Measurements from ENCODE around the gene CHD6. TPM values are rescaled to one million over a fixed set of nuclear protein-coding genes. Genes with fewer than 3 reads are reported as not detected.

The CHD6 gene
- total RNA-seq, 1 experiment from 2014 or later: 46.7 TPM

GRCh38 chr20:41623625-41624375 lies 5.6 kb upstream of the CHD6 start:
- no peak for DNase-seq (ENCODE audit: low spot score)
- no TSS peak for BruUV-seq (replicated peaks)
- CTCF ChIA-PET: no interaction called here
- POLR2A ChIA-PET (ENCODE audit: low non-redundant PET): no interaction called here
- Histone ChIP-seq H3K27ac (ENCODE audit: low read depth, low read length, poor library complexity, severe bottlenecking) (no peak overlapping the region), H3K4me3 (ENCODE audit: low read depth, low read length, poor library complexity, severe bottlenecking) (no peak overlapping the region), H3K27me3 (replicated peaks; ENCODE audit: insufficient read depth, low read depth, low read length, poor library complexity) (no peaks in the 10 kb centered on the region), H3K36me3 (ENCODE audit: insufficient read depth, low read length, poor library complexity, severe bottlenecking) (no peaks in the 10 kb centered on the region), H3K9me3 (ENCODE audit: low read depth, low read length, poor library complexity, severe bottlenecking) (no peaks in the 10 kb centered on the region), H3K4me1 (ENCODE audit: insufficient read depth, low read length, poor library complexity, severe bottlenecking) (peaks cover 5% of the 10 kb centered on the region)
- intact Hi-C loops (cut with micrococcal nuclease; ENCODE audit: unreplicated experiment): no loop called here
- TF ChIP-seq EZH2 (IDR thresholded peaks at IDR 0.05; ENCODE audit: borderline replicate concordance, low read depth, low read length, poor library complexity, severe bottlenecking): no peak

DNA sequence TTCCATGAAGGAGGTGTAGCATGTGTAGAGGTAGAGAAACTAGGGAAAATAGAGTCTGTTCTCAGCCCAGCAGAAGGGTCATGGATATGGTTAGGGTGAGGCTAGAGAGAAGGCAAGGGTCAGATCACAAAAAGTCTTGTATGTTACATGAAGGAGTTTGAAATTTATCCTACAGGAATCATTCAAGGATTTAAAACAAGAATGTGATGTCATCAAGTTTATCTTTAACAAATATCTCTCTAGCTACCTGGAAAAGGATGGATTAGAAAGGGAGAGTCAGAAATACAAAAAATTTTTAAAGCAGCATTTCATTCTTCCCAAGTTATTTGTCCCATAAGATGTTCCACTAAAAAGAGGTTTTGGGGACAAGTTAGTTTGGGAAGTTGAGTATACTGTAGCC lies 4.4 kb upstream of the CHD6 start:
- Histone ChIP-seq H3K4me3 (ENCODE audit: low read depth, low read length, poor library complexity, severe bottlenecking) (no peak overlapping the region), H3K4me1 (ENCODE audit: insufficient read depth, low read length, poor library complexity, severe bottlenecking) (peaks cover 5% of the 10 kb centered on the region), H3K27me3 (replicated peaks; ENCODE audit: insufficient read depth, low read depth, low read length, poor library complexity) (no peaks in the 10 kb centered on the region), H3K36me3 (ENCODE audit: insufficient read depth, low read length, poor library complexity, severe bottlenecking) (no peaks in the 10 kb centered on the region), H3K27ac (ENCODE audit: low read depth, low read length, poor library complexity, severe bottlenecking) (no peak overlapping the region), H3K9me3 (ENCODE audit: low read depth, low read length, poor library complexity, severe bottlenecking) (no peaks in the 10 kb centered on the region)
- DNase-seq (ENCODE audit: low spot score): no peak
- CTCF ChIA-PET: no interaction called here
- POLR2A ChIA-PET (ENCODE audit: low non-redundant PET): no interaction called here
- intact Hi-C loops (cut with micrococcal nuclease; ENCODE audit: unreplicated experiment): no loop called here
- BruUV-seq (replicated peaks): no TSS peak
- TF ChIP-seq CTCF (conservative IDR thresholded peaks at IDR 0.05; ENCODE audit: low read depth, low read length): no peak
- no peak for TF ChIP-seq EZH2 (IDR thresholded peaks at IDR 0.05; ENCODE audit: borderline replicate concordance, low read depth, low read length, poor library complexity, severe bottlenecking)

GRCh38 chr20:41621971-41622370 lies 3.8 kb upstream of the CHD6 start:
- Histone ChIP-seq H3K36me3 (ENCODE audit: insufficient read depth, low read length, poor library complexity, severe bottlenecking) (no peaks in the 10 kb centered on the region), H3K9me3 (ENCODE audit: low read depth, low read length, poor library complexity, severe bottlenecking) (no peaks in the 10 kb centered on the region), H3K4me1 (ENCODE audit: insufficient read depth, low read length, poor library complexity, severe bottlenecking) (peaks cover 7% of the 10 kb centered on the region), H3K27me3 (replicated peaks; ENCODE audit: insufficient read depth, low read depth, low read length, poor library complexity) (no peaks in the 10 kb centered on the region), H3K27ac (ENCODE audit: low read depth, low read length, poor library complexity, severe bottlenecking) (no peak overlapping the region), H3K4me3 (ENCODE audit: low read depth, low read length, poor library complexity, severe bottlenecking) (no peak overlapping the region)
- DNase-seq (ENCODE audit: low spot score): no peak
- no peak for TF ChIP-seq EZH2 (IDR thresholded peaks at IDR 0.05; ENCODE audit: borderline replicate concordance, low read depth, low read length, poor library complexity, severe bottlenecking)
- TF ChIP-seq CTCF (conservative IDR thresholded peaks at IDR 0.05; ENCODE audit: low read depth, low read length): no peak
- BruUV-seq (replicated peaks): no TSS peak
- intact Hi-C loops (cut with micrococcal nuclease; ENCODE audit: unreplicated experiment): no loop called here
- CTCF ChIA-PET: no interaction called here
- POLR2A ChIA-PET (ENCODE audit: low non-redundant PET): no interaction called here

- no peak overlapping the region for H3K27ac ChIP-seq (ENCODE audit: low read depth, low read length, poor library complexity, severe bottlenecking)
- ChIA-PET CTCF (no interaction called here), POLR2A (ENCODE audit: low non-redundant PET) (no interaction called here)
- H3K4me1 ChIP-seq (ENCODE audit: insufficient read depth, low read length, poor library complexity, severe bottlenecking): peaks cover 13% of the 10 kb centered on the region
- BruUV-seq (replicated peaks): no TSS peak
- no peak for TF ChIP-seq EZH2 (IDR thresholded peaks at IDR 0.05; ENCODE audit: borderline replicate concordance, low read depth, low read length, poor library complexity, severe bottlenecking)
- TF ChIP-seq CTCF (conservative IDR thresholded peaks at IDR 0.05; ENCODE audit: low read depth, low read length): no peak
- intact Hi-C loops (cut with micrococcal nuclease; ENCODE audit: unreplicated experiment): no loop called here
- H3K4me3 ChIP-seq (ENCODE audit: low read depth, low read length, poor library complexity, severe bottlenecking): no peak overlapping the region
- DNase-seq (ENCODE audit: low spot score): no peak
- no peaks in the 10 kb centered on the region for H3K27me3 ChIP-seq (replicated peaks; ENCODE audit: insufficient read depth, low read depth, low read length, poor library complexity)
- no peaks in the 10 kb centered on the region for H3K36me3 ChIP-seq (ENCODE audit: insufficient read depth, low read length, poor library complexity, severe bottlenecking)
- no peaks in the 10 kb centered on the region for H3K9me3 ChIP-seq (ENCODE audit: low read depth, low read length, poor library complexity, severe bottlenecking)
Measured at GRCh38 chr20:41621421-41621820, 3.2 kb upstream of the CHD6 start.

All from A673 (cell line).